ENCODE results near the gene RHBDF1.

The RHBDF1 gene, protein sequence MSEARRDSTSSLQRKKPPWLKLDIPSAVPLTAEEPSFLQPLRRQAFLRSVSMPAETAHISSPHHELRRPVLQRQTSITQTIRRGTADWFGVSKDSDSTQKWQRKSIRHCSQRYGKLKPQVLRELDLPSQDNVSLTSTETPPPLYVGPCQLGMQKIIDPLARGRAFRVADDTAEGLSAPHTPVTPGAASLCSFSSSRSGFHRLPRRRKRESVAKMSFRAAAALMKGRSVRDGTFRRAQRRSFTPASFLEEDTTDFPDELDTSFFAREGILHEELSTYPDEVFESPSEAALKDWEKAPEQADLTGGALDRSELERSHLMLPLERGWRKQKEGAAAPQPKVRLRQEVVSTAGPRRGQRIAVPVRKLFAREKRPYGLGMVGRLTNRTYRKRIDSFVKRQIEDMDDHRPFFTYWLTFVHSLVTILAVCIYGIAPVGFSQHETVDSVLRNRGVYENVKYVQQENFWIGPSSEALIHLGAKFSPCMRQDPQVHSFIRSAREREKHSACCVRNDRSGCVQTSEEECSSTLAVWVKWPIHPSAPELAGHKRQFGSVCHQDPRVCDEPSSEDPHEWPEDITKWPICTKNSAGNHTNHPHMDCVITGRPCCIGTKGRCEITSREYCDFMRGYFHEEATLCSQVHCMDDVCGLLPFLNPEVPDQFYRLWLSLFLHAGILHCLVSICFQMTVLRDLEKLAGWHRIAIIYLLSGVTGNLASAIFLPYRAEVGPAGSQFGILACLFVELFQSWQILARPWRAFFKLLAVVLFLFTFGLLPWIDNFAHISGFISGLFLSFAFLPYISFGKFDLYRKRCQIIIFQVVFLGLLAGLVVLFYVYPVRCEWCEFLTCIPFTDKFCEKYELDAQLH

DNA sequence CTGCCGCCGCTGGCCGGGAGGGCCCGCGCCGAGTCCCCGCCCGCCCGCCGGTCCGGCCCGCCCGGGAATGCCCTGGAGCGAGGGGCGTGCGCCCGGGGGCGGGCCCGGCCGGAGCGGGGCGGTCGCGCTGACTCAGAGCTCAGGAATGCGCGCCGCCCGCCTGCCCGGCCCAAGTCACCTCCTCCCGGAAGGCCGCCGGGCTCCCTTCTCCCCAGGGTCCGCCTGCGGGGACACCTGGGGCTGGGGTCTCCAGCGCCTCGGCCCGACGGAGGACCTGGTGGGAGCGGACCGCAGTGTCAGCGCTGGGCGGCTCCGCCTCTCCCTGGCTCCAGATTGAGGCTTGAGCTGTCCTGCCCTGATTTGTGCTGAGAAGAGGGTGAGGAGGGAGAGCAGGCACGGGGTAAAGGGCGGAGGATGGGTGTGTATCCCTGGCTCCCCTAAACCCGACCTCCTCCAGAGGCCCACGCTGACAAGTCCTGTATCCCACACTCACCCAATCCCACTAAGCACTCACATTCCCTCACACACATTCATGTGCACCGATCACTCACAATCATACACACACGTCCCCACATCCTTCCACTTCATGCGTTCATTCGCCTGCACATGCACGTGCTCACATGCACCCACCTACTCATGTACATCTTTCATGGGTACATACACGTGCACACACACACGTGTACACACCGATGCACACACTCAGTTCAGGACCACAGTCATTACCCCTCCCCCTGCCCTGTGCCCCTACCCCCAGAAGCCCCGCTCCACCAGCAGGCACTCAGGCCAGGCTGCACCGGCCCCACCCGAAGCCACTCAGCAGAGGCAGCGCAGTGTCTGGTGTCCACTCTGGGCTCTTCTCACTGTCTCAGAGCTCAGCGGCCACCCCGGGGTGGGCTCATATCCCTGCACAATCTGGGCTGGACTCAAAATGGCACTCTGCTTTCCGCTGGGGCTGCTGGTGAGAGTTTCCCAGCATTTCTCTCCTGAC is at the start of gene RHBDF1:
TSS of gene RHBDF1 (minus strand) at position 71 of the 988 bp plus-strand sequence. CDS start 7,616 bp downstream, outside the sequence.
- no peak for DNase-seq (ENCODE audit: low read depth)

DNA sequence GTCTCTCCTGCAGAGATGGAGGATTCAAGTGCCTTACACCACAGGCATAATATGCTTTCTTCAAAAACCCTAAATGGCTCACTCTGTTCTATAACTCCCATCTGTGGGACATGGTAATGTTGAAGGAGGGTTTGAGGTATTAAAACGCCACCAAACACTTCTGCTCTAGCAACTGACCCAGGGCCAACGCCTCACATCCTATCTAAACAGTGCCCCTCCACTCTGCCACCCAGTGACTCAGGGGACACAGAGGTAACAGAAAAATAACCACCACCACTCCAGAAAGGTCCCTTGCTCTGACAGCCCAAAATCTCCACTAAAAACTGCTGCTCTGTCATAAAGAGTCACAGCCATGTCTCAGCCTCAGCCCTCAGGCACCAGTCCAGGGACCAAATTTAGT is 48.3 kb upstream of the RHBDF1 start:
- DNase-seq (ENCODE audit: low read depth), result no peak

DNA sequence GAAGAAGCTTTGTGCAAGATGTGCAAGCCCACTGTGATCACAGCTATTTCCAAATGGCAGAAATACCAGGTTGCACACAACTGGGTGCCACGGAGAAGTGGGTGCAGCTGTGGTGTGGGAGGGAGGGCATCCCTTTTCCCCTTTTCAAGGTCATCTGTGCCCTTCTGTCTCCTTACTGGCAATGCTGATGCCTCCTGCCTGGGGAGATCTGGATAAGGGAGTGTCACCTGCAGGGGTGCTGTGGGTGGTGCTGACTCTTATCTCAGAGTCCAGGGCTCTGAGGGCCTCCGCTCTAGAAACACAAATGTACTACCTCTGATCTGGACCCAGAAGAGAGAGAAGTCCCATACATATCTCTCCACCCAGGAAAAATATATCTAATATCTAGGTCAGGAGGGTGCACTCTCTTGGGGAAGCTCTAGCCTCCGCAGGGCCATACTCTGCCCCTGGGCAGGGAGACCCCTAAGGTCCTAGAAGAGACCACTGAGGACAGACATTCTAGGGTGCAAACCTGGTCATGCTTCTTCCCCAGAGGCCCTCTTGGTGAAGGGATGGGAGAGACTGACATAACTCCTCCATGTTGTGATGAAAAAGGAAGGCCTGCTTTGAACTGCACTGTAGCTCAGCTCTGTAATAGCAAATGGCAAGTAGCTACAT is 47.5 kb upstream of the RHBDF1 start:
- DNase-seq (ENCODE audit: low read depth), result no peak

DNA sequence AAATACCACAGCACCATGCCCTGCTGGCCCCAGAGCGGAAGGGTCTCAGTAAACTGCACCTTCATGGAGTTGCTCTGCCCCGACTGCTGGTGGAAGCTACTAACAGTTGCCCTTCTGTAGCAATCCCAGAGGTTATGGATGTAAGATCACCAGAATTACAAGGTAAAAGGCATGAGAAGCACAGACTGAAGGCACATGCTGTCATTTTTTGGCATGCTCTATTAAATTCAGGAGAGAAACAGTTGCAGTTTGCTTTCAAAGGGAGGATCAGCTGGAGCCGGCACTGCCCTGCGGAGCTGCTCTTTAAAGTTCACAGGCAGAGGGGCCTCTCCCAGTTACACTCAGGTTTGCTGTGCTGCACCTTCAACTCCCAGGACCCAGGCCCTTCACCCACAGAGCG is 46.9 kb upstream of the RHBDF1 start:
- DNase-seq (ENCODE audit: low read depth), result no peak

DNA sequence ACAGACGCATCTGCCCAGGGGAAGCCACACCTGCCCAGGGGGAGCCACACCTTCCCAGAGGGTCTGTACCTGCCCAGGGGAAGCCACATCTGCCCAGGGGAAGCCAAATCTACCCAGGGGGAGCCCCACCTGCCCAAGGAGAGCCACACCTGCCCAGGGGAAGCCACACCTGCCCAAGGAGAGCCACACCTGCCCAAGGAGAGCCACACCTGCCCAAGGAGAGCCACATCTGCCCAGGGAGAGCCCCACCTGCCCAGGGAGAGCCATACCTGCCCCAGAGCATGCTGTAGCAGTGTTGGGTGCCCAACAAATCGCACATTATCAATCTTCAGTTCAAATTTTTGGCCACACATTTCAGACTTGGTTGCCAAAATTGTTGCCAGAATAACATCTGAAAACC is 46.4 kb upstream of the RHBDF1 start:
- no peak for DNase-seq (ENCODE audit: low read depth)

DNA sequence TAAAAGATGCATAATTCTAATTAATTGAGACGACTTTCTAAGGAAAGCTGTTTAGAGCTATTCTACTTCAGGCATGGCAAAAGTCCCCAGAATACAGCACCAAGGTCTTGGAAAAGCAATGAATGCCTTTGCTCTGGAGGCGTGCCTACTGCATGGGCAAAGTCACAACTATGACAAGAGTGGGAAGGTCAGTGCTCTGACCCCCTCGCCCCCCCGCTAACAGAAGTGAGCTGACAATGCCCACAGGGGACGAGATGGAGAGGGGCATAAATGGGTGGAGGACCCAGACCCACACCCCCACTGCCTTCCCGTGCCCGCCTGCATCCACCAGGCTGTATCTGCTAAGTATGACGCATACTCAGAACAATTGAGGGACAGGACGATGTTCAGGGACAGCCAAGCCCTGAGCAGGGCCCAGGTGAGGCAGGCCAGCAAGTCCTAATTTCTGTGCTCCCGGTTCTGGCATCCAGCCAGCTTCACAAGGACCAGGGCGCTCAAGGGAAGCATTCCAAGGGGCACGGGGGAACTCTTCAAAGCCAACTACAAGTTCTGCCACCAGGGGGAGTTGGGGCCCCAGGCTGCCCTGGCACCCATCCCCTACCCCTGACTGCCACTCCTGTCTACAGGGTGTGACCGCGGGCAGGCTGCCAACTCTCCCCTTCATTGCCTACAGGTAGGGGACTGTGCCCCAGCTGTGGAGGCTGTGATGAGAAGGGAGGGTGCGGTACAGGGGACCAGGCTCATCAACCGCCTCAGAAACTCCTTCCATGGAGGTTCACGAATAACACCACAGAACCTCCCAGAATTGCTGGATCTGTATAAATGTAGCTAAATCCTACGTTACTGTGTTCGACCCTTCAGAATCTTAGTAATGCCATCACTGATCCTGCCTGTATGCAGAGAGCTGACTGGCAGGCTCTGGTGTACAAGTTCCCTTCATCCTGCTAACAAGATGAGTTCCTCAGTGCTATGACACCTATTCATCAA is 45.2 kb upstream of the RHBDF1 start:
- peak; percentile 55 for DNase-seq (ENCODE audit: low read depth)

DNA sequence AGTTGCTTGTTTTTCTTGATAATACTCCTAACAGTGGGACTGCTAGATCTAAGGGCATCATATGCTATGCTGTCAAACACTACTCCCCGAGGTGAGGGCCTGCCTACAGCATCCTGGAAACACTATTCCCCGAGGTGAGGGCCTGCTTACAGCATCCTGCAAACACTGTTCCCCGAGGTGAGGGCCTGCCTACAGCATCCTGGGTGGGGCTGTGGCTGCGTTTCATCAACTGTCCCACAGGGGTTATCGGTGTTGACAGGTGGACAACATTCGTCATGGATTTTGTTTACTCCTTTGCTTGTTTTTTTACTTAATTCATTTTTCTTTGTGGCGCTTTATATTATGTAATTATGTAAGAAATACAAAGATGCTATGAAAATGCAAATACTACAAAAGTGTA is 43.6 kb upstream of the RHBDF1 start:
- no peak for DNase-seq (ENCODE audit: low read depth)

DNA sequence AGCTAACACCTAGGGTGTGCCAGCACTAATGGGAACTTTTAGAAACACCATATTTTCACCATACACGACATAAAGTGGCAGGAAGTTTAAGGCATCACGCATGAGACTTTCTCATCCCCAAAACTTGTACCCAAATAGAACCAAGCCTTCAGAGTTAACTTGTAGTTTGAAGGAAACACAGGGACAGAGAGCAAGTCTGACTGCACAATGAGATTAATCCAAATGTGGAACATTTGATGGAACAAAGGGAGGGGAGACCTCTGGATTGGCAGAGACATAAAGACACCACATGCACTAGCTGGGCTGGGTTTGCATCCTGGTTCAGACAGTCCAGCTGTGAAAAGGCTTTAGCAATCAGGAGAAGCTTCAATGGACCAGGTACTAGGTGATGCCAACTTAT is 41.9 kb upstream of the RHBDF1 start:
- no peak for DNase-seq (ENCODE audit: low read depth)

DNA sequence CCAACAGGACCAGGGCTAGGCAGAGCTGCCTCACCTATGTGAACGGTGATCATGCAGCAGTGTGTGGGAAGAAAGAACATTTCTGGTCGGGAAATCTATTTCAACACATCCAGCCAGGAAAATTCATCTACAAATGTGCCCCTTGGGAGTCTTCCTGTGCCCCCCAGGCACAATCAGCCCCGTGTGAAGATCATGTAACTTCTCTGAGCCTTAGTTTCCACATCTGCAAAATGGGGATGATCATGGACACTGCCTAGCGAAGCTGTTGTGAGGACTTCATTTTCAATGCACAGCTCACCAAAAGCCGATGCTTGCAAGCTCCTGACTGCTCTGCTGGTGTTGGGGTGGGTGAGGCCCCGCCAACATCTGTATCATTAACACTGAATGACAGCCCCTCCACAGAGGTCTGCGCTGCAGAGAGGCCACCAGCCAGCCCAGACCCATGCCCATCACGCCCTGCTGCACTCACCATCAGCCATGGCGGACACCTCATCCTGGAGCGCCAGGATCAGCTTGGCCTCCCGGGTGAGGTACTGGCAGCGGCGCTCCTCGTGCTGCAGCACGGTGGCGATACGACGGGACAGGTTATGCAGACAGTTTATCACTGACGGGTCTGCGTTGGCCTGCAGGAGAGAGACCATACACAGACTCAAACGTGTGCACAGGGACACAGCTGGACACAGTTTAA is 39.9 kb upstream of the RHBDF1 start:
- DNase-seq (ENCODE audit: low read depth), result no peak

DNA sequence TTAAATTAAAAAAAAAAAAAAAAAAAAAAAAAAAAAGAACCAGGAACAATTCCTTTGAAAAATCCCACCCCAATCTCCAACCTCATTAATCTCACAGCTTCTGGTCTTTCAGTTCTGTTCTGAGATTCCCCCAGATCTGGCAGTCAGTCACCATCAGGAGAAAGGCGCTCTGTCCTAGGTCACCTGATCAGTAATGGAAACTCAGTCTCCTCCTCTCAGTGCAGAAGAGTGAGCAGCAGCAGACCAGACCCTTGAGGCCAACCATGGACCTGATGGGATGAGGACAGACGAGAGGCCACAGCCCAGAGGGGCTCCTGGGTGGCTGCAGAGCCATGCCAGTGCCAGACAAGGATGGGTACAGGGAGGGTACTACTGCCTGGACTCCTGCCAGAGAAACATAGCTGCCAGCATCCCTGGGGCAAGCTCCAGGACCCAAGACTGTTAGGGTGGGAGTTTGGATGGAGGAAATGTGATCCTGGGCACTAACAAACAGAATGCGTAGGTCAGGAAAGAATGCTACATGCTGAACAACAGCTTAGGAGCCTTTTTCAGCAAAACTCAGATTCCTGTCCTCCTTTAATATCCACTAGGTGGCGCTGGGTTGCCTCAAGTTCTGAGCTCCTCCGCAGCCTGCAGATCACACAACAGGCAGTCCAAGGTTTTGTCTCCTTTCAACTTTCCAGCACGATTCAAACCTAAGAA is 34.3 kb upstream of the RHBDF1 start:
- DNase-seq (ENCODE audit: low read depth), result peak; percentile 15

DNA sequence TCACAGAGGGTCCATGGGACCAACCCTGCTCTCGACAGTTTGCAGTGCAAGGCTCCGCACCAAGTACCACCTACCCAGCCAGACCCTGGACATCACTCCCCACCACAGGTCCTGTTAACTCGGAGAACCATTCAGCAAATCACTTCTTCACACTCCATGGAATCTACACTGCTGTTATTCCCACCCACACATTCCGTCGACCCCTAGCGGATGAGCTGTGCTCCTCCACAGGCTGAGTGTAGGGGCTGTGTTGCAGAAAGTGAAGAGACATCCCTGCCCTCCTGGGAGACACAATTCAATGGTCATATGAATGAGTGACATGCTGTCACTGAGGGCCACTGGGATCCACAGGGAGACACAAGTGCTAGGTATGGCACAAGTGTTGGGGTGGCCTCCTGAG is 33.1 kb upstream of the RHBDF1 start:
- DNase-seq (ENCODE audit: low read depth), result no peak

DNA sequence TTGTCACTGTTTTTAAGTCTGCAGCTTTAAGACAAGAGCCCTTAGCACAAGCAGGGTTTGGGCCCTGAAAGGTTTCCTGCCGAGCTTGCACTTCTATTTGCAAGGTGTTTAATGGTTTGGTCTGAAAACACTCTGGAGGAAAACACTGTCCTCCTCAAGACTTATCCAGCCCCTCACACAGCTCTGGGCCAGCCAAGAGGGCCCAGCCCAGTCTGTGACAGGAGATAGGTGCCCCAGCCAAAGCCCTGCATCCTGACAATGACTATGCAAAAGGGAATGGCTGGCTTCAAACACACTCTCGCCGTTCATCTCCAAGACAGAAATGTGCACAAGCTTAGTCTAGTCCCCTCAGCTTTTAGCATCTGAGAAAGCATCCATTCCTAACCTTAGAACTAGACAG is 32.5 kb upstream of the RHBDF1 start:
- DNase-seq (ENCODE audit: low read depth), result no peak

DNA sequence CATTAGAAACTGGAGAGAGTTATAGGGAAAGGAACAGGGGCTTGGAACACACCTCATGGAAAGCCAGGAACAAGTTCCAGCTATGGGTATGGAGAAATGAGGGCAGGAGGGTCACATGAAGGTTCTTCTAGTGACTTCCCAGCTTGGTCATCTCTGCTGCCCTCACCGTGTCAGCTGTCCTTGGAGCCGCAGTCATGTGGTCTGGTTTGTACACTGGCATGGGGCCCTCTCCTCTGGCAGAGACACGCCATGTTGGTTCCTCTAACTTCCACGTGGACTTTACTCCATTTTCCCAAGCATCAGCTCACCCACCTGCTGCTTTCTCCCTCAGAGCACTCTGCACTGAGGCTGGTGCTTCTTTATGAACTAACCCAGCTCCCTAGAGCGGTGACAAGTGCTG is 31.9 kb upstream of the RHBDF1 start:
- no peak for DNase-seq (ENCODE audit: low read depth)

DNA sequence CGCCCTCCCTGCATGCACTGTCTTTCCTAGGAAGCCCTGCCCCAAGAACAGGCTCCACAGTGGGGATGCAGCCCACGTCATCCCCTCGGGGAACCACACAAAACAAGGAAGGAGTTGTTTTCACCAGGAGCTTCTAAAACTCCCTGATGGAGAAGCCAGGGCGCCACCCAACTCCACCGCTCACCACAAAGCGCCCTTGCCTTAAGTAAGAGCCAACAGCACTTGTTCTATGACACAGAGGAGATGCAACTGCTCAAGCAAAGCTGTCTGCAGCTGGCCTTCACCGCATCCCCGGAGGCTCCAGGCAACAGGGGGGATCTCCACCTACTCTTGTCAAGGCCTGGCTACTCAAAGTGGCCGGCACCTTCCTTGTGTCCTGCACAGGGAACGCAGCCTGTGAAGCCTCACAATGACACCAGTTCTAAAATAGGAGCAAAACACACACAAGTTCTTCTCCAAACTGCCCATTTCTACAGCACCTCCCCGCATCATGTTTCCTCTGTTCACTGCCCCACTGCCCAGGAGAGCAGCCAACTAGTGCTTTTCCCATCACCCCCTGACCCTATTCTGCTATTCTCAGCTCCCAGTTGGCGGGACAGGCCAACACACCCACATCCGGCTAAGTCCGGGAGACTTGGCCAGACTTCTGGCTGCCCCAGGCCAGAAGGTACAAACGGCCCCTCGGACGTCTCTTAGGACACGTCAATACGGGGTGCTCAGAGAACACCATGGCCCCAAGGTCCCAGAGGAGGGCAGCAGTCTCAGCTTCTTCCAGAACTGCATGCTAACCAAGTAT is 29.8 kb upstream of the RHBDF1 start:
- DNase-seq (ENCODE audit: low read depth), result no peak

DNA sequence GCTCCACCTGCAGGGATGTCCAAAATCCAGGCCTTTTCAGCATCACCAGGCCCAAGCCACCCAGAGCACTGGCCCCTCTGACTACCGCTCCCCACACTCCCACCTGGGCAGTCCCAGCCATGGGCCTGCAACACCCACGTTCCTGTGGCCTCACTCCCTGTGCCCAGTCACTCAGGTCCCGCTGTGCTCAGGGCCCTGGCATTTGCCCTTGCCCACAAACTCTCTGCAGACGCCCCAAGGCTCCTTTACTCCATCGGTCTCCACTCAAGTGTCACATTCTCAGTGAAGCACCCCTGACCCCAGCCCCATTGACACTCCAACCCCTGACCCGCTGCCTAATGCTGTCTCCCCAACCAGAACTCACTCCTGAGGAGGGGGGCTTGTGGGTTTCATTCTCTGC is 29.2 kb upstream of the RHBDF1 start:
- no peak for DNase-seq (ENCODE audit: low read depth)

DNA sequence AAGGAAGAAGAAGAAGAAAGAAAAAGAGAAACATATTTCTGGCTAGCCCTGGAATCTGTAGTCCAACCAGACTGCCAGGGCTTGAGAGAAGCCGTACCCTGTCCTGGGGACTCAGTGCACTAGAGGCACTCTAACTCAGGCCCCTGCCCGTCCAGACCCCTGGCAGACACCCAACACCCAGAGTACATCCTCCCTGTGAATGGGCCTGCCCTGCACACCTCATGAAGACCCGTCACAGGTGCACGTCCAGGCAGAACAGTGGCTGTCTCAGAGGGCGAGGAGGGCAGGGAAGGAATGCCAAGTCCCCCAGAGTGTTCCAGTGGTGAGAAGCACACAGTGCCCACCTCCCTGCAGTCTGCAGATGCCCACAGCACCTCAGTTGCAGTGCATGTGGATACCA is 28.6 kb upstream of the RHBDF1 start:
- DNase-seq (ENCODE audit: low read depth), result no peak

DNA sequence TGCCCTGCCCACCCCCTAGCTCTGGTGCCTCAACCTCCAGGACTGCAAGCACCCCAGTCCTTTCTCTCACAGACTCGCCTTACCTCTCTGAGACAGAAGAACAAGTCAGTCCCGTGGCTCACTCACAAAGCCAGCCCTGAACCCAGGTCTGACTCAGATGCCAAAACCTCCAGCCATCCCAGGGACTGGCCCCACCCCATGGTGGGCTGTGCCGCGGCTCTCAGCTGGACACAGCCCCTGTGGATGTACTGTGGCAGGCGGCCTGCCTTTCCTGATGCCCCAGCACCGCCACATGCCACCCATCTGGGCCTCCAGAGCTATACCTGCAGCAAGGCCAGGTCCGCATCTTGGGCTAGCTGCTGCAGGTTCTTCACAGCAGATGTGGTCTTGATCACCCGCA is 25.4 kb upstream of the RHBDF1 start:
- no peak for DNase-seq (ENCODE audit: low read depth)

DNA sequence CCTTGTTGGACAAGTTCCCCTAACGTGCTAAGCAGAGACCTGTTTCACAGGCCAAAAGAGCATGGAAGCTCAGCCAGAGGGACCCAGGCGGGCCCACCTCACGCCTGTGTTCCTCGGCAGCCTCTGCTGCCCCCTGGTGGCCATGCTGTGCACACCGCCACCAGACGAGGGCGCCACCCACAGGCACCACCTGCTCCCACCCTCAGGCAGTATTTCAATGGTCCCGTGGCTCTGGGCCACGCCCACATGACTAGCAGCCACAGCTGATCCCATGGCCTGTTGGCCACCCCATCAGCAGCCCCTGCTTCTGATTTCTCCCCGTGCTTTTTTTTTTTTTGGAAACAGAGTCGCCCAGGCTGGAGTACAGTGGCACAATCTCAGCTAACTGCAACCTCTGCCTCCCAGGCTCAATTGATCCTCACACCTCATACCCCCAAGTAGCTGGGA is 24.5 kb upstream of the RHBDF1 start:
- DNase-seq (ENCODE audit: low read depth), result peak; percentile 79

Data from stimulated activated CD8-positive, alpha-beta memory T cell treated with anti-CD3 and anti-CD28 coated beads, Interleukin-15, amount 100 ng/mL, for 1 hour (primary cell).